GM12865 (cell line): ENCODE results near the gene ZNF618.

Experiments used
- DNase-seq: peaks from one replicate; pipeline ENCODE4 v3.0.0; 2010; ENCODE audit warnings: low read depth
- H3K4me3 ChIP-seq: 2 replicates; pipeline ENCODE4 v1.5.1; 2011; ENCODE audit warnings: mild to moderate bottlenecking, low read depth, low read length, control low read depth
- CTCF ChIP-seq: IDR thresholded peaks from 2 replicates; pipeline ENCODE4 v1.5.1; 2011; ENCODE audit warnings: low read length, control low read depth, low read depth, inconsistent platforms; ENCODE audit not compliant: insufficient read depth; ENCODE audit errors: missing control alignments

The ZNF618 gene

GRCh38 chr9:114099669-114100270 lies 223.7 kb downstream of the ZNF618 start:
- no peak for DNase-seq
- no peak for TF ChIP-seq CTCF
- H3K4me3 ChIP-seq = no peak overlapping the region

GRCh38 chr9:114100536-114100935 lies 224.4 kb downstream of the ZNF618 start:
- TF ChIP-seq CTCF = no peak
- no peak overlapping the region for H3K4me3 ChIP-seq
- DNase-seq = no peak

GRCh38 chr9:114102484-114102883 lies 226.4 kb downstream of the ZNF618 start:
- no peak for DNase-seq
- H3K4me3 ChIP-seq = no peak overlapping the region
- no peak for TF ChIP-seq CTCF

- H3K4me3 ChIP-seq = no peak overlapping the region
- no peak for DNase-seq
- no peak for TF ChIP-seq CTCF
These were observed 229.1 kb downstream of the ZNF618 start for GRCh38 chr9:114105236-114105635.
